NOMO-1 treated with DMSO at 0.1 percent for 48 hours (cell line): Measurements from ENCODE around the gene HASPIN.

Experiments used
- DNase-seq: peaks from one replicate; lab custom pipeline; 2025; ENCODE audit not compliant: unreplicated experiment; lab: John Stamatoyannopoulos, UW

HASPIN gene

DNA sequence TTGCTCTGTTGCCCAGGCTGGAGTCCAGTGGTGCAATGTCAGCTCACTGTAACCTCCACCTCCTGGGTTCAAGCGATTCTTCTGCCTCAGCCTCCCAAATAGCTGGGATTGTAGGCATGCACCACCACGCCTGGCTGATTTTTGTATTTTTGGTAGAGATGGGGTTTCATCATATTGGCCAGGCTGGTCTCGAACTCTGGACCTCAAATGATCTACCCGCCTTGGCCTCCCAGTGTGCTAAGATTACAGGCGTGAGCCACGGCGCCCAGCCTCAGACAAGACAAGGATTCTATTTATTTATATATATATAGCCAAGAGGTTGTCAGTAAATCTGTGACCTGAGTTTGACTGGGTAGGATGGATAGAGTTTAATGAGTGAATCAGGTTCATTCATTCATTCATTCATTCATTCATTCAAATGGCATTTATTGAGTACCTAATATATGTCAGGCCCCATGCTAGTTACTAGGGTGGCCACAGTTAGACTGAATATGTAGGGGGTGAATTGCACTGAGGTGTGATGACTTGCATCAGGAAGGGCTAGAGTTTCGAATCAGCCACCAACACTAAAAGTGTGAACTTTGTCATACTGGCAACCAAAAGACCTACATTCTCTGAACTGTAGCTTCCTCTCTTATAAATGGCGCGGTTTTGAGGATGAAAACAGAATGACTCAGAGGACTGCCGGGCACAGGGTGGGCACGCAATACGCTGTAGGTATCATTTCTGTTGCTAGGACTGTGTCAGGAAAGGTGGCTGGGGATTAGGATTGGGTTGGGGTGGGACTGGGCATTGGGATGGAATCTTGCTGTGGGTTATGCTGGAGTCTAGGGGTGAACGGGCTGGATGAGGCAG lies 39.4 kb downstream of the HASPIN start:
- DNase-seq = peak; percentile 84

DNA sequence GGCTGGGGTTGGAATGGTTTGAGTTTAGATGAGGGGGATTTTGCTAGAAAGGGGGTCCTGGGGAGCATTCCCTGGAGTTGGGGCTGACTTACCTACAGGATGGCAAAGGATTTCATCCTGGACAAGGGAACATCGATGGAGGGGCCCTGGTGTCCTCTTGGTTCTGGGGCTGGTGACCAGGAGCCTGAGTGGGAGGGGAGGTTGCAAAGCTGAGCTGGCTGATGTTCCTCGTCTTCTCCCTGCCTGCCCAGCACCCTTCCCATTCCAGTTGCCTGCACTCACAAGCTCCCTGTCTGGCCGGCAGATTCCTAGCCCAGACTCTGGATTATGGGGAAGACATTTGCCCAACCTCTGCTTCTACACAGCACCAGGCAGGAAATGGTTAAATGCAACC lies 40.1 kb downstream of the HASPIN start:
- no peak for DNase-seq

DNA sequence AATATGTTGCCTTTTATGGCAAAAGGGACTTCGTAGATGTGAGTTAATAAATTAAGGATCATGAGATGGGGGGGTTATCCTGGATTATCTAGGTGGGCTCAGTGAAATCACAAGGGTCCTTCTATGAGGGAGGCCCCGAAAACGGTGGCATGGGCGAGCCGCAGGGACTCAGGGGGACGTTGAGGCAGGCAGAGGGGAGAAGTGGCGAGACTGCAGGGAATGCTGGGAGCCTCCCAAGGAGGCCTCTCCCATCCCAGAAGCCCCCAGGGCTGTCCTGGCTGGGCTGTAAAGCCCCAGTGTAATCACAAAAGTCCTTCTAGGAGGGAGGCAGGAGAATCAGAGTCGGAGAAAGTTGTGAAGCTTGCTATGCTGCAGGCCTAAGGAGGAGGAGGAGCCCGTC lies 42.3 kb downstream of the HASPIN start:
- no peak for DNase-seq

DNA sequence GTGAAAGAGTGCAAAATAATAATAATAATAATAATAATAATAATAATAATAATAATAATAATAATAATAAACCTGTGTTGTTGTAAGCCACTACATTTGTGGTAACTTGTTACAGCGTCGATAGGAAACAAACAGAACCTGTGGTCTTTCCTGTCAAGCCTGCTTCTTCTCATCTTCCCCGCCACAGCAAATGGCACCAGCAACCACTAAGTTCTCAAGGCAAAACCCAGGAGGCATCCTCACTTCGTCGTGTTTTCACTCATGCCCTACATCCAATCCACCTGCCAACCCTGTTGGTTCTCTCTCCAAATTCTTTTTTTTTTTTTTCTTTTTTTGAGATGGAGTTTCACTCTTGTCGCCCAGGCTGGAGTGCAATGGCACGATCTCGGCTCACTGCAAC lies 43.1 kb downstream of the HASPIN start:
- DNase-seq = no peak

DNA sequence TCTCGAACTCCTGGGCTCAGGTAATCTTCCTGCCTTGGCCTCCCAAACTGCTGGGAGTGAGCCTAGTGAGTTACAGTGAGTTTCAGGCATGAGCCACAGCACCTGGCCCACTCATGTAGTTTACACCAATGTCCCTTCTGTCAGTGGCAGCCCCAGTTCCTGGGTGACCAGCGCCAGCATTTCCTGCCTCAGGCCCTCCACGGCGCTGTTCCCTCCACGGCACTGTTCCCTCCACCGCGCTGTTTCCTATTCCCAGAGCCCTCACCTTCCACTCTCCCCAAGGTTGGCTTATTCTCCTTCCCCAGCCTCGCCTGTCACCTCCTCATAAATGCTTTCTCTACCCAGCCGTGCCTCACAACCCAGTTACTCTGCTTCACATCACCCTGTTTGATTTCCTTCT lies 44.6 kb downstream of the HASPIN start:
- no peak for DNase-seq

DNA sequence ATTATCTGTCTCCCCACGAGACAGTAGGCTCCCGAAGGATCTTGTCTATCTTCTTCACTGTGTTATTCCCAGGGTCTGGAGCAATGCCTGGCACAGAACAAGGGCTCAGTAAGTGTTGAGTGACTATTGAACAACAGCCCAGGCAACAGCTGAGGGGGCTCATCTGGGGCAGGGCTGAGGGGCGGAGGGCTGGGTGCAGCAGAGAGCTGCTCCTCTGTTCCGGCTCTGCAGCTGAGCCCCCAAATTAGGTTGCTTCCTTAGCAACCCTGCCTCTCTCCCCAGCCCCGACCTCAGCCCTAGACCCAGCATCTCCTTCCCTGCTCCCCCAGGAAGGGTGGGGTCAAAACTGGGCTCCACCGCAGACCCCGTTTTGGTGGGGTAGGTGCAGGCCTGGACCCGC lies 45.1 kb downstream of the HASPIN start:
- DNase-seq = no peak

DNA sequence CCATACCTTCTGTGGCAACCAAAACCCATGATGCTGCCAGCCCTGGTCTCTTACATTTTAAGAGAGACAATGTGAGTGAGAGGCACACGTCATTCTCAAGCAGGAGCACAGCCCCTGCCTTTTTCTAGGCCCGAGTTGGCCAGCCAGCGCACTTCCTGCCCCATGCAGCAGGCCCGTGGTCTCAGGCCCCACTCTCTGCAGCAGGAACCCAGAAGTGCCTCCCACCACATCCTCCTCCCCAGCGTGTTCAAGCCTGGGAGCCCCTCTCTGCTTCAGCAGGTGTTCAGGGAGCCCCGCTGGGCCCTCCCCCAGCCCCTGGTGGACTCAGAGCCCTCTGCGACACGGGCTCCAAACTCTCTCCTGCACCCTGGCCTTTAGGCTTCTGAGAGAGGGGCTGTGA lies 46.8 kb downstream of the HASPIN start:
- DNase-seq = no peak

DNA sequence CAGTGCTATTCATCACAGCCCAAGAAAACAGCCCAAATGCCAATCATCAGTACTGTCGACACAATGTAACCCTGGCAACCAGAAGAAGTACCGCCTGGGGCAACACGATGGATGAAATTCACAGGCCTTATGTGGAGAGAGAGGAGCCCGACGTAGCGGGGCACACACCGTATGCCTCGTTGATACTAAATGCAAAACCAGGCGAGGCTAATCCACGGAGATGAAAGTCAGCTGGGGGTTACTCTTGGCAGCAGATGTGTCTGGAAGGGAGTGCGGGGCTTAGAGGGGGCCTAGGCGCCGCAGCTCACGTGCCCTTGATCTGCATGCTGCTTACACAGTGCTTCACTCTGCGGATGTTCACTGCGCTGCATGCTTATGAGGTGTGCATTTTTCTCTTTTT lies 47.4 kb downstream of the HASPIN start:
- no peak for DNase-seq

DNA sequence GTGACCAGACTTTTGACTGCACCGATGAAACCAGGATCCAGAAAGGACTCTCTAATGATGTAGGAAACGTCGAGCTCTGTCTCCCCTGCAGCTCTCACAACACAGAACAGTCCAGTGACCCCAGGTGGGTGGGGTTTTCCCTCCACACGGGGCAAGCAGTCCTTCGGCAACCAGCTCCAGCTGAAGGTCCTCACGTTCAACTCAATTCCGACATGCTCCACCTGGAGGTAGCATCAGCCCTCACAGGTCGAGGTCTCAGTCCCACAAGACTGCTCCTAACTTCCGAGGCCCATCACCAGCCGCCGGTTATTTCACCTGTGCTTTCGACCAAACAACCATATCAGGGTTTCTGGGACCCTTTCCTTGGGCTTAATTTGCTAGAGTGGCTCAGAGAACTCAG lies 49.1 kb downstream of the HASPIN start:
- no peak for DNase-seq

DNA sequence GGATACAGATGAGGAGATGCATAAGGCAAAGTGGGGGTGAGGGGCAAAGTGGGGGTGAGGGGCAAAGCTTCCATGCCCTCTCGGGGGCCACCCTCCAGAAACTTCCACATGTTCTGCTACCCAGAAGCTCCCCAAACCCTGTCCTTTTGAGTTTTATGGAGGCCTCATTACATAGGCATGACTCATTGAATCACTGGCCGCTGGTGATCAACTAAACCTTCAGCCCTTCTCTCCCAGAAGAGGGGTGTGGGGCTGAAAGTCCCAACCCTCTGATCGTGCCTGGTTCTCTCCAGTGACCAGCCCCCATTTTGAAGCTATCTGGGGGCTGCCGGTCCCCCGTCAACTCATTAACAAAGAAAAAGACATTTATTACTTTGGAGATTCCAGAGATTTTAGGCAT lies 49.8 kb downstream of the HASPIN start:
- DNase-seq = no peak

DNA sequence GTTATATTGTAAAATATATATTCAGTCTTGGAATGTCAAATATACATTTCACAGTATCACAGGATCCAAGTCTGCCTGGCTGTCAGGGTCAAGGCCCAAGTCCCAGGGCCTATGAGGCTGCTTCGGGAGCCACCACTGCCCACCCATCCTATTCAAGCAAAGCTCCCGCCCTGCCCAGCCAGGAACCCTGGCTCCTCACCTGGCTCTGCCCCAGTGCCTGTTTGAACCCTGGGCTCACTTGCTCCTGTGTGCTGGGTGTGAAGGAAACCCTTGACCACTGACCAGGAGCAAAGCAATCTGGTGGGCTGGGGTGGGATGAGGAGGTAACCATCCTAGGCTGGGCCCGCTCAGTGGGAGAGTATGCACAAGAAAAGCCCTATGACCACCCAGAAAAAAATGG lies 50.3 kb downstream of the HASPIN start:
- no peak for DNase-seq
